Nephron progenitor cell (in vitro differentiated cells): ENCODE data around the gene EPHA6.

ENCODE experiments used
- DNase-seq: peaks from one replicate; pipeline ENCODE4 v3.0.0; 2021
- H3K27ac Mint-ChIP-seq: 2 replicates; pipeline ENCODE4 v1.8.0; 2021; ENCODE audit warnings: mild to moderate bottlenecking, moderate library complexity, mixed read lengths
- H3K27me3 Mint-ChIP-seq: 2 replicates; pipeline ENCODE4 v1.8.0; 2021; ENCODE audit warnings: mild to moderate bottlenecking, low read depth, mixed read lengths; ENCODE audit not compliant: poor library complexity
- H3K36me3 Mint-ChIP-seq: 2 replicates; pipeline ENCODE4 v1.8.0; 2021; ENCODE audit warnings: low read depth, mixed read lengths
- H3K4me1 Mint-ChIP-seq: 2 replicates; pipeline ENCODE4 v1.8.0; 2021; ENCODE audit warnings: mixed read lengths
- H3K4me3 Mint-ChIP-seq: 2 replicates; pipeline ENCODE4 v1.8.0; 2021; ENCODE audit warnings: mild to moderate bottlenecking, moderate library complexity, mixed read lengths
- H3K9me3 Mint-ChIP-seq: 2 replicates; pipeline ENCODE4 v1.8.0; 2021; ENCODE audit warnings: mild to moderate bottlenecking, moderate library complexity, mixed read lengths
- CTCF ChIP-seq: fragments of 200-600 bp; sonication (generic); IDR thresholded peaks from 2 replicates; pipeline ENCODE4 v1.5.0; 2021; ENCODE audit warnings: antibody characterized with exemption

The EPHA6 gene

GRCh38 chr3:97680210-97680609 is 865.8 kb downstream of the EPHA6 start:
- H3K9me3 Mint-ChIP-seq = no peaks in the 10 kb centered on the region
- H3K4me3 Mint-ChIP-seq = no peak overlapping the region
- no peaks in the 10 kb centered on the region for H3K27me3 Mint-ChIP-seq
- no peak overlapping the region for H3K27ac Mint-ChIP-seq
- H3K4me1 Mint-ChIP-seq = no peaks in the 10 kb centered on the region
- DNase-seq = no peak
- H3K36me3 Mint-ChIP-seq = no peaks in the 10 kb centered on the region
- TF ChIP-seq CTCF = no peak

GRCh38 chr3:97680696-97681095 is 866.3 kb downstream of the EPHA6 start:
- no peak for TF ChIP-seq CTCF
- no peak for DNase-seq
- Mint-ChIP-seq H3K4me1 (no peaks in the 10 kb centered on the region), H3K4me3 (no peak overlapping the region), H3K9me3 (no peaks in the 10 kb centered on the region), H3K36me3 (no peaks in the 10 kb centered on the region), H3K27ac (no peak overlapping the region), H3K27me3 (no peaks in the 10 kb centered on the region)

DNA sequence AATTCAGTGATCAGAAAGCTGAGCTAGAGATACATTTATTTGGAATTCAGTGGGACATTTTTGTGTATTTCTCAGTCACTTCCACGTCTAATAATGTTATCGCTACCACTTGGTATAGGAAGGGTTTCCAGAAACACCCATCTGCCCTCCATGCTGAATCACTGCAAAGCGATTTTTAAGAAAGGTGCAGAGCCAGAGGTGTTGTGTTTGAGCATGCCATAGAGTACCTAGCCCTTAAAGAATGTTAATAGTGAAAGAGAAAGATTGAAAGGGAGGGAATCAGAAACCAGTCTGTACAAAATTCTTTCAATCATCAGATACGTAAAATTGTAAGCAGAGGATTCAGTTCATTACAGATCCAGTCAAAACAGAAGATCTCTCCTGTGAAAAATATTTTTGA is 870.1 kb downstream of the EPHA6 start:
- no peak for DNase-seq
- Mint-ChIP-seq H3K27ac (no peak overlapping the region), H3K9me3 (no peaks in the 10 kb centered on the region), H3K4me1 (no peaks in the 10 kb centered on the region), H3K27me3 (no peaks in the 10 kb centered on the region), H3K4me3 (no peak overlapping the region), H3K36me3 (no peaks in the 10 kb centered on the region)
- TF ChIP-seq CTCF = no peak

- no peaks in the 10 kb centered on the region for H3K4me1 Mint-ChIP-seq
- no peaks in the 10 kb centered on the region for H3K36me3 Mint-ChIP-seq
- H3K4me3 Mint-ChIP-seq = no peak overlapping the region
- H3K27me3 Mint-ChIP-seq = no peaks in the 10 kb centered on the region
- H3K27ac Mint-ChIP-seq = no peak overlapping the region
- no peak for DNase-seq
- no peak for TF ChIP-seq CTCF
- H3K9me3 Mint-ChIP-seq = no peaks in the 10 kb centered on the region
Observed at GRCh38 chr3:97686258-97686657, 871.9 kb downstream of the EPHA6 start.

GRCh38 chr3:97687734-97688133 is 873.3 kb downstream of the EPHA6 start:
- Mint-ChIP-seq H3K4me3 (no peak overlapping the region), H3K4me1 (no peaks in the 10 kb centered on the region), H3K27ac (no peak overlapping the region), H3K9me3 (no peaks in the 10 kb centered on the region), H3K36me3 (no peaks in the 10 kb centered on the region), H3K27me3 (no peaks in the 10 kb centered on the region)
- peak; percentile 2 for DNase-seq
- no peak for TF ChIP-seq CTCF

DNA sequence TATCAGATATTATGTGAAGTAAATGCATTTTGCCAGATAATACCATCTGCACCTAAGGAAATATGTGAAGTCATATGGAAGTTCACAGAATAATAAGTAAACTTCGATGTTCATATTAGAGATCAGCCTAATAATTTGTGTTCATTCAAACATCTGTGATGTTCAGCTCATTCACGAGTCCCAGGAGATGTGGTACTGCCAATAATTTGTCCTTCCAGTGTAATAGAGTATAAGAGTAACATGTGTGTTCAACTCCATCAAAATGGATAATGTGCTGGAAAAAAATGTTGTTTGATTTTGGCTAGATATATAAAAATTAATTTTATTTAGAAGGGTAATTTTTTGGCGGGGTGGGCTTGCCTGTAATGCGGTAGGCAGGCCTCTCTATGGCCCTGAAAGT is 874.7 kb downstream of the EPHA6 start:
- DNase-seq = no peak
- Mint-ChIP-seq H3K27me3 (no peaks in the 10 kb centered on the region), H3K4me3 (no peak overlapping the region), H3K9me3 (no peaks in the 10 kb centered on the region), H3K36me3 (no peaks in the 10 kb centered on the region), H3K27ac (no peak overlapping the region), H3K4me1 (no peaks in the 10 kb centered on the region)
- no peak for TF ChIP-seq CTCF
